Endothelial cell of umbilical vein (primary cell): Measurements from ENCODE around the gene EFS. TPM values are rescaled to one million over a fixed set of nuclear protein-coding genes. Genes with fewer than 3 reads are reported as not detected.

Experiments used
- BruUV-seq: library from RNA; stranded (reverse); fragments of 400-500 nt; replicated peaks from 2 replicates; lab custom pipeline; 2021; lab: Mats Ljungman, UMichigan
- CTCF ChIA-PET: fragments of 300-600, 350-600 bp; sonication (Branson Sonifier 250); formaldehyde crosslinking; loops from one replicate; lab custom pipeline; 2021; ENCODE audit warnings: antibody characterized with exemption, inconsistent platforms; lab: Charles Lee
- POLR2A ChIA-PET: fragments of 300-600, 350-600 bp; sonication (Branson Sonifier 250); formaldehyde crosslinking; loops from one replicate; lab custom pipeline; 2021; ENCODE audit warnings: antibody characterized with exemption, inconsistent platforms; lab: Charles Lee
- DNase-seq: peaks from one replicate; pipeline ENCODE4 v3.0.0-alpha.2; 2011; ENCODE audit warnings: low read depth, low spot score
- FAIRE-seq: peaks from 2 replicates; lab custom pipeline; 2011; peaks lifted over from hg19 to GRCh38; lab: Jason Lieb, UNC
- H2AFZ ChIP-seq: 2 replicates; pipeline ENCODE4 v1.6.0; 2012; ENCODE audit warnings: low read depth, low read length, control low read depth, inconsistent platforms
- H3K27ac ChIP-seq: 2 replicates; pipeline ENCODE4 v1.5.1; 2011; ENCODE audit warnings: low read depth, mild to moderate bottlenecking, control low read depth, low read length, moderate library complexity; ENCODE audit not compliant: insufficient read depth
- H3K27me3 ChIP-seq, 2 experiments: 2 replicates each; pipeline versions ENCODE4 v1.6.0 to v1.6.1; 2011; ENCODE audit warnings: low read length in 2 of 2, mixed read lengths in 1 of 2; ENCODE audit not compliant: control insufficient read depth in 2 of 2, insufficient read depth in 2 of 2
- H3K36me3 ChIP-seq, 2 experiments: 2 replicates in 1 of 2; 3 replicates in 1 of 2; pipeline ENCODE4 v1.5.1; 2011; ENCODE audit warnings: low read length in 2 of 2, mild to moderate bottlenecking in 1 of 2, moderate library complexity in 1 of 2; ENCODE audit not compliant: control insufficient read depth in 2 of 2, insufficient read depth in 2 of 2; ENCODE audit errors: extremely low read depth in 1 of 2
- H3K4me1 ChIP-seq: 3 replicates; pipeline ENCODE4 v1.5.1; 2011; ENCODE audit warnings: mild to moderate bottlenecking, low read length; ENCODE audit not compliant: control insufficient read depth, insufficient read depth; ENCODE audit errors: extremely low read depth
- H3K4me2 ChIP-seq: 2 replicates; pipeline ENCODE4 v1.6.1; 2011; ENCODE audit warnings: low read length, control low read depth, mixed read lengths; ENCODE audit not compliant: insufficient read depth
- H3K4me3 ChIP-seq, 3 experiments: fragments of 200-600 bp in 1 of 3; sonication (generic), shearing (Covaris generic) in 1 of 3; replicated peaks in 1 of 3; 2 replicates each; pipeline ENCODE4 v1.5.1; 2011 to 2016; ENCODE audit warnings: control low read depth in 3 of 3, low read length in 3 of 3, mild to moderate bottlenecking in 2 of 3, inconsistent platforms in 1 of 3, low read depth in 1 of 3, moderate library complexity in 1 of 3; ENCODE audit not compliant: insufficient read depth in 1 of 3
- H3K79me2 ChIP-seq: 2 replicates; pipeline ENCODE4 v1.6.0; 2012; ENCODE audit warnings: low read length, inconsistent platforms; ENCODE audit not compliant: control insufficient read depth, insufficient read depth
- H3K9ac ChIP-seq: replicated peaks from 2 replicates; pipeline ENCODE3; 2011; ENCODE audit warnings: low read length, control low read depth; ENCODE audit not compliant: insufficient read depth; ENCODE audit errors: extremely low read depth
- H3K9me1 ChIP-seq: replicated peaks from 3 replicates; pipeline ENCODE4 v1.6.0; 2011; ENCODE audit warnings: mild to moderate bottlenecking, low read length; ENCODE audit not compliant: control insufficient read depth, insufficient read depth; ENCODE audit errors: extremely low read depth
- H3K9me3 ChIP-seq: replicated peaks from 2 replicates; pipeline ENCODE4 v1.5.1; 2012; ENCODE audit warnings: low read length, inconsistent platforms; ENCODE audit not compliant: control insufficient read depth, insufficient read depth
- H4K20me1 ChIP-seq: replicated peaks from 2 replicates; pipeline ENCODE3; 2011; ENCODE audit warnings: mild to moderate bottlenecking, low read length; ENCODE audit not compliant: control insufficient read depth, insufficient read depth; ENCODE audit errors: extremely low read depth
- EZH2 ChIP-seq: IDR thresholded peaks from 2 replicates; pipeline ENCODE4 v1.6.1; 2012; ENCODE audit warnings: borderline replicate concordance, low read depth, mild to moderate bottlenecking, moderate library complexity, low read length, inconsistent platforms; ENCODE audit not compliant: severe bottlenecking
- FOS ChIP-seq: IDR thresholded peaks from 2 replicates; pipeline ENCODE4 v1.6.1; 2011; ENCODE audit warnings: mild to moderate bottlenecking, low read length, moderate library complexity, borderline replicate concordance; ENCODE audit not compliant: insufficient read depth
- GATA2 ChIP-seq: IDR thresholded peaks from 2 replicates; pipeline ENCODE4 v1.7.0; 2011; ENCODE audit warnings: low read depth, mild to moderate bottlenecking, moderate library complexity, mixed read lengths, low read length; ENCODE audit not compliant: insufficient read length, insufficient read depth
- JUN ChIP-seq: IDR thresholded peaks from 2 replicates; pipeline ENCODE4 v1.6.1; 2011; ENCODE audit warnings: borderline replicate concordance, low read depth; ENCODE audit not compliant: insufficient read length, insufficient read depth
- MYC ChIP-seq: IDR thresholded peaks from one replicate; pipeline ENCODE4 v1.6.1; 2011; ENCODE audit warnings: mild to moderate bottlenecking, low read depth, low read length
- POLR2A ChIP-seq: IDR thresholded peaks from 2 replicates; pipeline ENCODE4 v1.6.1; 2012; ENCODE audit warnings: low read depth, mild to moderate bottlenecking, control low read depth, low read length
- POLR2AphosphoS5 ChIP-seq: IDR thresholded peaks from 2 replicates; pipeline ENCODE4 v1.6.1; 2012; ENCODE audit warnings: low read depth, mild to moderate bottlenecking, control low read depth, low read length, moderate library complexity; ENCODE audit not compliant: insufficient read depth
- dilution Hi-C: fragments of 300-500 bp; cut with MboI; formaldehyde crosslinking; loops from one replicate; pipeline ENCODE4 v1.15.0; 2019; ENCODE audit warnings: low sequenced_read_pairs; ENCODE audit not compliant: extremely low pct_ligation_motif_present
- intact Hi-C: fragments of 100-400 bp; cut with micrococcal nuclease; formaldehyde crosslinking; loops from one replicate; pipeline ENCODE4 v1.10.0; 2022
- polyA plus RNA-seq, 4 experiments: library from polyadenylated mRNA; depleted of rRNA in 3 of 4; stranded (reverse) in 3 of 4; unstranded in 1 of 4; fragments of >200 nt; gene quantifications; 2 replicates each; pipeline versions ENCODE4 v1.2.1 to v1.2.3, GENCODE V29; 2011 to 2012; ENCODE audit warnings: missing spikeins in 1 of 4
- total RNA-seq: library from RNA; stranded (reverse); gene quantifications from 2 replicates; pipeline ENCODE4 v1.2.3, GENCODE V29; 2021
- TF ChIP-seq, protein P1 (sequence below): IDR thresholded peaks from 2 replicates; pipeline ENCODE4 v1.6.1; 2011; ENCODE audit not compliant: insufficient read depth, insufficient read length
- TF ChIP-seq, protein P2 (sequence below), 2 donors: IDR thresholded peaks; 1 replicate in 1 of 2; 2 replicates in 1 of 2; pipeline ENCODE4 v1.5.1; 2011; ENCODE audit warnings: low read length in 2 of 2, mild to moderate bottlenecking in 2 of 2, moderate library complexity in 2 of 2, control low read depth in 1 of 2, inconsistent platforms in 1 of 2, low read depth in 1 of 2; ENCODE audit not compliant: insufficient read depth in 1 of 2; ENCODE audit errors: extremely low read depth in 1 of 2

The EFS gene
- total and polyA plus RNA-seq, 2 donors (not counting 3 experiments of a cell fraction or from before 2014, with no cell fraction given) = 0.03 to 0.13 TPM

DNA sequence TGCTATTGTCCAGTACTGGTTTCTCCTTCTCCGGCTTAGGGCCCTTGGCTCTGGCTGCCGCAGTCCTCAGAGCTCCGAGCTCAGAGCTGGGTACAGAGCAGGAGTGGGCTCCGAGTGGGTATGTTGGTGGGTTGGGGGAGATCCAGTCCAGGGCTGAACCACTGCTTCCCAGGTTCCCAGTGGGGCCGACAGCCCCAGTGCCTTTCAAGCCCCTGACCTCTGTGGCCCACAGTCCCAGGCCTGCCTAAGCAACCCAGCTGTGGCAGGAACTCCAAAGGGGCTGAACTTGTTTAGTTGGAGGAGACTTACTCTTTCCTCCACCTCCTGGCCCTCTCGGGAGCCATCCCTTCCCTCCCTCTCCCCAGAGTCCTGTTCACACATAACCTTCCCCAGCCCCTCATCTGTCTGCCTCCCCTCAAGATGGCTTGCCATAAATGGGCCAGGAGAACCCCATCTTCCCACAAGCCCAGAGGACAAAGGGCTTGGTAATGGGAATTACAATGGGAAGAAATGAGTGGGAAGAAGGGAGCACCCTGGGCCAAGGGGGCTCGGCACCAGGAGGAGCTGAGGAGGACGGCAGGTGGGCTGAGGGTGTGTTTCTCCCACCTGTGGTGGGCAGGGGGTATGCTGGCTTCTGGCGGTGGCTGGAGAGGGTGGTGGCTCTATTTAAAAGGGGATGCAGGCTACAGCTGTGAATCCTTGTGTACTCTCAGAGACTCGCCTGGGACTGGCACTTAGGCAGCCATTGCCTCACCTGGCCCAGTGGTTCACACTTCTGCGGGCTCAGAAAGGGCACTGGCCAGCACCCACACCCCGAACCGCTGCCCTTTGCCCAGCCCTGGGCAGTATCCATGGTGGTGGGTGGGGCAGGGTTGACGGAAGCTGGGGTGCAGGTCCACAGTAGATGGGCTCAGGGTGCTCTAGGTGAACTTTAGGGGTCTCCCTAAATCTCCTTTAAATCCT is 46.9 kb upstream of the EFS start:
- no TSS peak for BruUV-seq
- H3K27ac ChIP-seq = no peak overlapping the region
- intact Hi-C loops (no loop called here), dilution Hi-C loops (no loop called here)
- ChIA-PET CTCF (no interaction called here), POLR2A (no interaction called here)
- H2AFZ ChIP-seq = no peak overlapping the region
- H3K4me3 ChIP-seq = no peak overlapping the region
- H3K36me3 ChIP-seq = no peaks in the 10 kb centered on the region
- H3K9ac ChIP-seq = no peak overlapping the region
- no peak overlapping the region for H3K4me2 ChIP-seq
- TF ChIP-seq FOS = no peak
- no peak for TF ChIP-seq POLR2AphosphoS5
- no peak for TF ChIP-seq MYC
- no peak for TF ChIP-seq GATA2
- TF ChIP-seq EZH2 = no peak
- TF ChIP-seq, protein P1, sequence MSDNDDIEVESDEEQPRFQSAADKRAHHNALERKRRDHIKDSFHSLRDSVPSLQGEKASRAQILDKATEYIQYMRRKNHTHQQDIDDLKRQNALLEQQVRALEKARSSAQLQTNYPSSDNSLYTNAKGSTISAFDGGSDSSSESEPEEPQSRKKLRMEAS = no peak
- TF ChIP-seq JUN = no peak
- no peak for TF ChIP-seq POLR2A
- TF ChIP-seq, protein P2, sequence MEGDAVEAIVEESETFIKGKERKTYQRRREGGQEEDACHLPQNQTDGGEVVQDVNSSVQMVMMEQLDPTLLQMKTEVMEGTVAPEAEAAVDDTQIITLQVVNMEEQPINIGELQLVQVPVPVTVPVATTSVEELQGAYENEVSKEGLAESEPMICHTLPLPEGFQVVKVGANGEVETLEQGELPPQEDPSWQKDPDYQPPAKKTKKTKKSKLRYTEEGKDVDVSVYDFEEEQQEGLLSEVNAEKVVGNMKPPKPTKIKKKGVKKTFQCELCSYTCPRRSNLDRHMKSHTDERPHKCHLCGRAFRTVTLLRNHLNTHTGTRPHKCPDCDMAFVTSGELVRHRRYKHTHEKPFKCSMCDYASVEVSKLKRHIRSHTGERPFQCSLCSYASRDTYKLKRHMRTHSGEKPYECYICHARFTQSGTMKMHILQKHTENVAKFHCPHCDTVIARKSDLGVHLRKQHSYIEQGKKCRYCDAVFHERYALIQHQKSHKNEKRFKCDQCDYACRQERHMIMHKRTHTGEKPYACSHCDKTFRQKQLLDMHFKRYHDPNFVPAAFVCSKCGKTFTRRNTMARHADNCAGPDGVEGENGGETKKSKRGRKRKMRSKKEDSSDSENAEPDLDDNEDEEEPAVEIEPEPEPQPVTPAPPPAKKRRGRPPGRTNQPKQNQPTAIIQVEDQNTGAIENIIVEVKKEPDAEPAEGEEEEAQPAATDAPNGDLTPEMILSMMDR (IDR thresholded peaks at IDR 0.05; ENCODE audit: extremely low read depth in 1 of 2, insufficient read depth in 1 of 2, low read depth in 1 of 2, low read length in 2 of 2) = no peak
- H4K20me1 ChIP-seq = no peaks in the 10 kb centered on the region
- no peak for FAIRE-seq
- H3K4me1 ChIP-seq = no peaks in the 10 kb centered on the region
- DNase-seq = no peak
- H3K27me3 ChIP-seq = no peaks in the 10 kb centered on the region
- no peaks in the 10 kb centered on the region for H3K79me2 ChIP-seq
- H3K9me3 ChIP-seq = no peaks in the 10 kb centered on the region
- H3K9me1 ChIP-seq = no peaks in the 10 kb centered on the region
